Liver (tissue), 9 donors: ENCODE measurements around the gene TUBA4B. TPM values are rescaled to one million over a fixed set of nuclear protein-coding genes. Genes with fewer than 3 reads are reported as not detected.

Source experiments
- DNase-seq: peaks from one replicate; pipeline ENCODE4 v3.0.0-alpha.2; 2017; ENCODE audit warnings: low spot score
- H3K27ac ChIP-seq, 2 donors: one replicate each; pipeline ENCODE4 v1.7.0; 2013; ENCODE audit warnings: inconsistent platforms in 2 of 2, low read length in 2 of 2, control low read depth in 1 of 2, low read depth in 1 of 2, mild to moderate bottlenecking in 1 of 2
- H3K27me3 ChIP-seq, 4 donors: one replicate each; pipeline versions ENCODE4 v1.6.1 to v1.7.0; 2013; ENCODE audit warnings: low read length in 3 of 4, inconsistent platforms in 1 of 4, mild to moderate bottlenecking in 1 of 4, moderate library complexity in 1 of 4; ENCODE audit not compliant: control insufficient read depth in 4 of 4, insufficient read depth in 4 of 4
- H3K36me3 ChIP-seq, 4 donors: one replicate each; pipeline versions ENCODE4 v1.6.1 to v1.7.0; 2013; ENCODE audit warnings: low read length in 3 of 4, mild to moderate bottlenecking in 3 of 4, low read depth in 1 of 4, moderate library complexity in 1 of 4; ENCODE audit not compliant: control insufficient read depth in 4 of 4, insufficient read depth in 3 of 4
- H3K4me1 ChIP-seq, 4 donors: one replicate each; pipeline versions ENCODE4 v1.6.1 to v1.7.0; 2013; ENCODE audit warnings: low read length in 3 of 4, mild to moderate bottlenecking in 3 of 4, moderate library complexity in 1 of 4; ENCODE audit not compliant: control insufficient read depth in 4 of 4, insufficient read depth in 4 of 4
- H3K4me3 ChIP-seq, 3 donors: one replicate each; pipeline versions ENCODE4 v1.6.1 to v1.7.0; 2013; ENCODE audit warnings: low read length in 3 of 3, control low read depth in 1 of 3, low read depth in 1 of 3, mild to moderate bottlenecking in 1 of 3
- H3K9ac ChIP-seq, 2 donors: one replicate each; pipeline ENCODE4 v1.7.0; 2013; ENCODE audit warnings: low read length in 2 of 2, mild to moderate bottlenecking in 2 of 2, moderate library complexity in 2 of 2, control low read depth in 1 of 2, low read depth in 1 of 2
- H3K9me3 ChIP-seq, 4 donors: one replicate each; pipeline versions ENCODE4 v1.6.1 to v1.7.0; 2013; ENCODE audit warnings: low read length in 3 of 4; ENCODE audit not compliant: control insufficient read depth in 4 of 4
- ATF3 ChIP-seq: IDR thresholded peaks from 2 replicates; pipeline ENCODE4 v1.6.1; 2016; ENCODE audit warnings: antibody characterized with exemption
- CTCF ChIP-seq: fragments of 150-350 bp; IDR thresholded peaks from 2 replicates; pipeline ENCODE4 v1.5.1; 2017; ENCODE audit warnings: improper control_type of control experiment, low read depth, low read length; ENCODE audit not compliant: missing input control
- EGR1 ChIP-seq, 2 donors: IDR thresholded peaks; 2 replicates each; pipeline ENCODE4 v1.6.1; 2016 to 2018; ENCODE audit warnings: antibody characterized with exemption in 2 of 2, low read depth in 2 of 2
- FOXA1 ChIP-seq: IDR thresholded peaks from 2 replicates; pipeline ENCODE4 v1.6.1; 2016; ENCODE audit warnings: antibody characterized with exemption
- FOXA2 ChIP-seq: IDR thresholded peaks from 2 replicates; pipeline ENCODE4 v1.6.1; 2016; ENCODE audit warnings: antibody characterized with exemption
- GABPA ChIP-seq, 2 donors: IDR thresholded peaks in 1 of 2; conservative IDR thresholded peaks in 1 of 2; 2 replicates each; pipeline ENCODE4 v1.6.1; 2016; ENCODE audit warnings: antibody characterized with exemption in 2 of 2, mild to moderate bottlenecking in 1 of 2, moderate library complexity in 1 of 2
- HNF4G ChIP-seq: IDR thresholded peaks from 2 replicates; pipeline ENCODE4 v1.6.1; 2016; ENCODE audit warnings: antibody characterized with exemption
- JUND ChIP-seq, 2 donors: IDR thresholded peaks; 2 replicates each; pipeline ENCODE4 v1.6.1; 2016; ENCODE audit warnings: antibody characterized with exemption in 2 of 2
- MAX ChIP-seq: IDR thresholded peaks from 2 replicates; pipeline ENCODE4 v1.6.1; 2016; ENCODE audit warnings: antibody characterized with exemption
- NR2F2 ChIP-seq: IDR thresholded peaks from 2 replicates; pipeline ENCODE4 v1.6.1; 2016; ENCODE audit warnings: antibody characterized with exemption
- RAD21 ChIP-seq, 2 donors: IDR thresholded peaks; 2 replicates each; pipeline ENCODE4 v1.6.1; 2016; ENCODE audit warnings: antibody characterized with exemption in 2 of 2, mild to moderate bottlenecking in 2 of 2
- REST ChIP-seq: IDR thresholded peaks from 2 replicates; pipeline ENCODE4 v1.6.1; 2016; ENCODE audit warnings: antibody characterized with exemption, mild to moderate bottlenecking
- SP1 ChIP-seq: IDR thresholded peaks from 2 replicates; pipeline ENCODE4 v1.6.1; 2018; ENCODE audit warnings: antibody characterized with exemption, mild to moderate bottlenecking
- TAF1 ChIP-seq: conservative IDR thresholded peaks from 2 replicates; pipeline ENCODE4 v1.6.1; 2016; ENCODE audit warnings: antibody characterized with exemption, mild to moderate bottlenecking
- YY1 ChIP-seq: IDR thresholded peaks from 2 replicates; pipeline ENCODE4 v1.6.1; 2016; ENCODE audit warnings: antibody characterized with exemption, mild to moderate bottlenecking
- ZBTB33 ChIP-seq: IDR thresholded peaks from 2 replicates; pipeline ENCODE4 v1.6.1; 2016; ENCODE audit warnings: antibody characterized with exemption
- WGBS: extraction: QIAGEN DNeasy Blood & Tissue Kit; methylation state at CpG from one replicate; pipeline ENCODE4 v1.1.7; 2013; 5-methylcytosine and 5-hydroxymethylcytosine counted together
- polyA plus RNA-seq, 2 donors: library from polyadenylated mRNA; stranded (reverse) in 1 of 2; unstranded in 1 of 2; fragments of 200-250 nt in 1 of 2; fragments of >200 nt in 1 of 2; fragmentation: Nextera tagmentation in 1 of 2; extraction: Ambion mirVana in 1 of 2; gene quantifications; one replicate each; pipeline versions ENCODE4 v1.2.1 to v1.2.3, GENCODE V29; 2013 to 2015
- total RNA-seq, 2 donors: library from RNA; depleted of rRNA; stranded (reverse); fragments of >200 nt; gene quantifications; one replicate each; pipeline ENCODE4 v1.2.3, GENCODE V29; 2014
- donor health status: healthy.
- donor health status: healthy.
- donor health status: healthy.
- donor health status: healthy.
- donor health status: healthy.

The TUBA4B gene
- total and polyA plus RNA-seq, 4 donors, result 0.08 to 0.20 (median 0.19) TPM; not detected in 1

GRCh38 chr2:219282943-219283581, 30.0 kb downstream of the TUBA4B start:
- H3K36me3 ChIP-seq, result peaks cover 8 to 45% (median 38%) of the 10 kb centered on the region in 4 donors
- H3K27me3 ChIP-seq, result no peaks in the 10 kb centered on the region
- DNase-seq, result no peak
- peaks cover 3 to 15% (median 9%) of the 10 kb centered on the region in 4 donors for H3K4me1 ChIP-seq
- no peak overlapping the region for H3K9ac ChIP-seq
- H3K9me3 ChIP-seq, result no peaks in the 10 kb centered on the region
- no peak overlapping the region for H3K4me3 ChIP-seq
- no peak overlapping the region for H3K27ac ChIP-seq
- no peak for TF ChIP-seq HNF4G
- TF ChIP-seq EGR1 (IDR thresholded peaks at IDR 0.05; ENCODE audit: low read depth in 2 of 2), result no peak
- no peak for TF ChIP-seq YY1
- WGBS, result 95% methylated on average over 17 of the region's 17 CpGs

- Histone ChIP-seq H3K4me3 (no peak overlapping the region), H3K27ac (no peak overlapping the region), H3K36me3 (peaks cover 8 to 45% (median 38%) of the 10 kb centered on the region in 4 donors), H3K9ac (no peak overlapping the region), H3K27me3 (no peaks in the 10 kb centered on the region), H3K4me1 (peaks cover 0 to 10% (median 5%) of the 10 kb centered on the region in 4 donors), H3K9me3 (no peaks in the 10 kb centered on the region)
- no peak for TF ChIP-seq TAF1
- TF ChIP-seq JUND (IDR thresholded peaks at IDR 0.05), result no peak
- TF ChIP-seq ATF3, result no peak
- no peak for TF ChIP-seq MAX
- TF ChIP-seq FOXA1, result no peak
- no peak for TF ChIP-seq ZBTB33
- TF ChIP-seq CTCF, result no peak
- TF ChIP-seq EGR1 (IDR thresholded peaks at IDR 0.05; ENCODE audit: low read depth in 2 of 2), result no peak
- TF ChIP-seq REST, result no peak
- TF ChIP-seq GABPA (IDR thresholded peaks at IDR 0.05 in 1 of 2, conservative IDR thresholded peaks at IDR 0.05 in 1 of 2), result no peak
- no peak for TF ChIP-seq YY1
- no peak for TF ChIP-seq RAD21 (IDR thresholded peaks at IDR 0.05)
- no peak for TF ChIP-seq NR2F2
- no peak for TF ChIP-seq HNF4G
- TF ChIP-seq FOXA2, result no peak
- TF ChIP-seq SP1, result no peak
- no peak for DNase-seq
- 96% methylated on average over 16 of the region's 16 CpGs for WGBS
These were observed 31.7 kb downstream of the TUBA4B start for GRCh38 chr2:219284501-219285372.
